GM23338 (cell line): ENCODE measurements around the gene GRIK4. TPM values are rescaled to one million over a fixed set of nuclear protein-coding genes. Genes with fewer than 3 reads are reported as not detected.

ENCODE experiments used
- ATAC-seq: fragments of 200-7000 bp; cut with Tn5 transposase; 3 replicates; pipeline ENCODE4 v1.9.1; 2020
- DNase-seq: peaks from one replicate; pipeline ENCODE4 v3.0.0-alpha.2; 2015; ENCODE audit warnings: low spot score
- H2AFZ ChIP-seq: fragments of 200-600 bp; sonication (generic); 2 replicates; pipeline ENCODE4 v1.8.0; 2016; ENCODE audit warnings: antibody characterized with exemption, mild to moderate bottlenecking, moderate library complexity
- H3F3A ChIP-seq: fragments of 200-600 bp; sonication (generic); replicated peaks from 2 replicates; pipeline ENCODE4 v1.8.0; 2017; ENCODE audit warnings: antibody characterized with exemption, mixed run types, low read depth
- H3K27ac ChIP-seq: fragments of 200-600 bp; sonication (generic); 2 replicates; pipeline ENCODE4 v1.6.1; 2016; ENCODE audit warnings: low read depth
- H3K27me3 ChIP-seq: fragments of 200-600 bp; sonication (generic); 2 replicates; pipeline ENCODE4 v1.8.0; 2016; ENCODE audit warnings: mild to moderate bottlenecking, mixed run types, moderate library complexity; ENCODE audit not compliant: insufficient read depth
- H3K36me3 ChIP-seq: fragments of 200-600 bp; sonication (generic); 2 replicates; pipeline ENCODE4 v1.8.0; 2016; ENCODE audit warnings: mild to moderate bottlenecking; ENCODE audit not compliant: insufficient read depth
- H3K4me1 ChIP-seq: fragments of 200-600 bp; sonication (generic); 2 replicates; pipeline ENCODE4 v1.8.0; 2016; ENCODE audit warnings: mild to moderate bottlenecking, moderate library complexity; ENCODE audit not compliant: insufficient read depth
- H3K4me2 ChIP-seq: fragments of 200-600 bp; sonication (generic); 2 replicates; pipeline ENCODE4 v1.7.1; 2017; ENCODE audit warnings: mixed run types
- H3K4me3 ChIP-seq: fragments of 200-600 bp; sonication (generic); 2 replicates; pipeline ENCODE4 v1.6.1; 2016; ENCODE audit warnings: mixed run types
- H3K79me2 ChIP-seq: fragments of 200-600 bp; sonication (generic); replicated peaks from 2 replicates; pipeline ENCODE4 v1.8.0; 2017; ENCODE audit warnings: mild to moderate bottlenecking; ENCODE audit not compliant: insufficient read depth
- H3K9me2 ChIP-seq: fragments of 200-600 bp; sonication (generic); 2 replicates; pipeline ENCODE4 v1.8.0; 2017; ENCODE audit not compliant: insufficient read depth
- H4K20me1 ChIP-seq: fragments of 200-600 bp; sonication (generic); replicated peaks from 2 replicates; pipeline ENCODE4 v1.8.0; 2017; ENCODE audit warnings: mild to moderate bottlenecking; ENCODE audit not compliant: insufficient read depth
- H3K27ac Mint-ChIP-seq: 2 replicates; pipeline ENCODE4 v1.8.0; 2020; ENCODE audit warnings: inconsistent platforms, mild to moderate bottlenecking, moderate library complexity, mixed read lengths
- H3K27me3 Mint-ChIP-seq: 3 replicates; pipeline ENCODE4 v1.8.0; 2022; ENCODE audit warnings: low read depth, mild to moderate bottlenecking, moderate library complexity, mixed read lengths, inconsistent platforms; ENCODE audit not compliant: insufficient read depth, poor library complexity
- H3K36me3 Mint-ChIP-seq: 3 replicates; pipeline ENCODE4 v1.8.0; 2021; ENCODE audit warnings: low read depth, mild to moderate bottlenecking, inconsistent platforms, moderate library complexity, mixed read lengths
- H3K4me1 Mint-ChIP-seq: 3 replicates; pipeline ENCODE4 v1.8.0; 2020; ENCODE audit warnings: mild to moderate bottlenecking, inconsistent platforms, mixed read lengths
- H3K4me3 Mint-ChIP-seq: 3 replicates; pipeline ENCODE4 v1.8.0; 2021; ENCODE audit warnings: moderate library complexity, mild to moderate bottlenecking, inconsistent platforms, mixed read lengths
- H3K9me3 Mint-ChIP-seq: 3 replicates; pipeline ENCODE4 v1.8.0; 2020; ENCODE audit warnings: moderate library complexity, mild to moderate bottlenecking, inconsistent platforms, mixed read lengths
- CREB1 ChIP-seq: fragments of 250-450 bp; sonication (Bioruptor Pico); IDR thresholded peaks from 2 replicates; pipeline ENCODE4 v1.5.0; 2020; ENCODE audit warnings: low read depth, mild to moderate bottlenecking, moderate library complexity
- CTCF ChIP-seq, 2 experiments: fragments of 200-600 bp in 1 of 2; sonication (generic) in 1 of 2; conservative IDR thresholded peaks; 2 replicates each; pipeline versions ENCODE4 v1.5.1 to v1.6.1; 2016 to 2017; ENCODE audit warnings: antibody characterized with exemption in 2 of 2, low read depth in 2 of 2, mild to moderate bottlenecking in 2 of 2, moderate library complexity in 1 of 2
- ETS1 ChIP-seq: IDR thresholded peaks from 2 replicates; pipeline ENCODE4 v1.6.1; 2016; ENCODE audit warnings: antibody characterized with exemption
- EZH2 ChIP-seq: fragments of 200-600 bp; sonication (generic); IDR thresholded peaks from one replicate; pipeline ENCODE4 v1.8.0; 2017; ENCODE audit warnings: antibody characterized with exemption, mild to moderate bottlenecking, low read depth; ENCODE audit not compliant: unreplicated experiment
- EZH2phosphoT487 ChIP-seq: fragments of 200-600 bp; sonication (generic); IDR thresholded peaks from one replicate; pipeline ENCODE4 v1.8.1; 2018; ENCODE audit warnings: antibody characterized with exemption; ENCODE audit not compliant: unreplicated experiment
- NANOG ChIP-seq: IDR thresholded peaks from 2 replicates; pipeline ENCODE4 v1.6.1; 2016; ENCODE audit warnings: antibody characterized with exemption, borderline replicate concordance
- POLR2AphosphoS5 ChIP-seq: IDR thresholded peaks from 2 replicates; pipeline ENCODE4 v1.6.1; 2016; ENCODE audit warnings: antibody characterized with exemption, low read depth
- REST ChIP-seq: IDR thresholded peaks from one replicate; pipeline ENCODE4 v1.6.1; 2018; ENCODE audit warnings: antibody characterized with exemption; ENCODE audit not compliant: unreplicated experiment
- polyA plus RNA-seq: library from polyadenylated mRNA; unstranded; fragments of >200 nt; fragmentation: Nextera tagmentation; extraction: Ambion mirVana; gene quantifications from 2 replicates; pipeline ENCODE4 v1.2.1, GENCODE V29; 2016
- total RNA-seq: library from RNA; depleted of rRNA; stranded (reverse); fragments of >200 nt; shearing (Covaris generic); gene quantifications from 2 replicates; pipeline ENCODE4 v1.2.3, GENCODE V29; 2014

GRIK4 gene
- total and polyA plus RNA-seq, 2 experiments from 2014 or later, result 0.63 to 2.2 TPM

- TF ChIP-seq EZH2phosphoT487 (no peak), EZH2 (no peak), CREB1 (CRISPR knock-in tag) (no peak), ETS1 (no peak)
Measured at GRCh38 chr11:120807414-120808150, 296.0 kb downstream of the GRIK4 start (continued).

- no peaks in the 10 kb centered on the region for H4K20me1 ChIP-seq
- no peak for ATAC-seq
- DNase-seq, result no peak
- Mint-ChIP-seq H3K36me3 (no peaks in the 10 kb centered on the region), H3K4me1 (peaks cover 22% of the 10 kb centered on the region), H3K4me3 (no peak overlapping the region), H3K9me3 (no peaks in the 10 kb centered on the region), H3K27ac (no peak overlapping the region), H3K27me3 (peaks cover 2% of the 10 kb centered on the region)
- no peak overlapping the region for H3K4me2 ChIP-seq
- peaks cover 17% of the 10 kb centered on the region; the same call in 1 of the 2 replicates for H3K4me1 ChIP-seq
- H3K4me3 ChIP-seq, result no peak overlapping the region
- no peaks in the 10 kb centered on the region for H3K79me2 ChIP-seq
- no peak for TF ChIP-seq NANOG
- no peak for TF ChIP-seq EZH2
- no peak for TF ChIP-seq CTCF (conservative IDR thresholded peaks at IDR 0.05; ENCODE audit: low read depth in 2 of 2)
- no peak for TF ChIP-seq POLR2AphosphoS5
- H2AFZ ChIP-seq, result no peak overlapping the region
- H3K36me3 ChIP-seq, result no peaks in the 10 kb centered on the region
- no peaks in the 10 kb centered on the region for H3F3A ChIP-seq
- no peaks in the 10 kb centered on the region for H3K27me3 ChIP-seq
- H3K27ac ChIP-seq, result no peak overlapping the region
- peaks cover 10% of the 10 kb centered on the region for H3K9me2 ChIP-seq
Measured at GRCh38 chr11:120808616-120809050, 297.1 kb downstream of the GRIK4 start.

- peaks cover 10% of the 10 kb centered on the region for H3K9me2 ChIP-seq
- peaks cover 17% of the 10 kb centered on the region; the same call in 1 of the 2 replicates for H3K4me1 ChIP-seq
- DNase-seq (no peak), ATAC-seq (no peak)
- Mint-ChIP-seq H3K36me3 (no peaks in the 10 kb centered on the region), H3K4me3 (no peak overlapping the region), H3K4me1 (peaks cover 22% of the 10 kb centered on the region), H3K27me3 (peaks cover 2% of the 10 kb centered on the region), H3K27ac (no peak overlapping the region), H3K9me3 (no peaks in the 10 kb centered on the region)
- H3F3A ChIP-seq, result no peaks in the 10 kb centered on the region
- no peak overlapping the region for H3K27ac ChIP-seq
- no peaks in the 10 kb centered on the region for H3K79me2 ChIP-seq
- H3K4me3 ChIP-seq, result no peak overlapping the region
- H3K36me3 ChIP-seq, result no peaks in the 10 kb centered on the region
- H2AFZ ChIP-seq, result no peak overlapping the region
- H3K27me3 ChIP-seq, result no peaks in the 10 kb centered on the region
- H4K20me1 ChIP-seq, result no peaks in the 10 kb centered on the region
- H3K4me2 ChIP-seq, result no peak overlapping the region
- TF ChIP-seq REST (no peak), POLR2AphosphoS5 (no peak)
Measured at GRCh38 chr11:120810251-120810650, 298.7 kb downstream of the GRIK4 start.
